AG04449 (cell line): ENCODE results near the gene FBXO17.
A peak's percentile ranks its signal among the peaks of the same experiment; 100 is the strongest.

ENCODE experiments used
- CTCF ChIA-PET: fragments of 350-600 bp; formaldehyde crosslinking; extraction: SDS; loops from one replicate; lab custom pipeline; 2021; ENCODE audit warnings: antibody characterized with exemption; lab: Yijun Ruan, JAX
- POLR2A ChIA-PET: fragments of 400-600, 350-600 bp; formaldehyde crosslinking; extraction: SDS; loops from one replicate; lab custom pipeline; 2020; ENCODE audit warnings: antibody characterized with exemption, inconsistent platforms; lab: Yijun Ruan, JAX
- DNase-seq: peaks from one replicate; pipeline ENCODE4 v3.0.0-alpha.2; 2010; ENCODE audit warnings: low read depth, low spot score
- H3K4me3 ChIP-seq: 2 replicates; pipeline ENCODE4 v1.5.1; 2011; ENCODE audit warnings: low read depth, mild to moderate bottlenecking, control low read depth, low read length
- TF ChIP-seq, protein P1 (sequence below): IDR thresholded peaks from one replicate; pipeline ENCODE4 v1.5.1; 2011; ENCODE audit warnings: mild to moderate bottlenecking, moderate library complexity, low read length, control low read depth, inconsistent platforms; ENCODE audit not compliant: insufficient read depth; ENCODE audit errors: missing control alignments

Gene FBXO17

DNA sequence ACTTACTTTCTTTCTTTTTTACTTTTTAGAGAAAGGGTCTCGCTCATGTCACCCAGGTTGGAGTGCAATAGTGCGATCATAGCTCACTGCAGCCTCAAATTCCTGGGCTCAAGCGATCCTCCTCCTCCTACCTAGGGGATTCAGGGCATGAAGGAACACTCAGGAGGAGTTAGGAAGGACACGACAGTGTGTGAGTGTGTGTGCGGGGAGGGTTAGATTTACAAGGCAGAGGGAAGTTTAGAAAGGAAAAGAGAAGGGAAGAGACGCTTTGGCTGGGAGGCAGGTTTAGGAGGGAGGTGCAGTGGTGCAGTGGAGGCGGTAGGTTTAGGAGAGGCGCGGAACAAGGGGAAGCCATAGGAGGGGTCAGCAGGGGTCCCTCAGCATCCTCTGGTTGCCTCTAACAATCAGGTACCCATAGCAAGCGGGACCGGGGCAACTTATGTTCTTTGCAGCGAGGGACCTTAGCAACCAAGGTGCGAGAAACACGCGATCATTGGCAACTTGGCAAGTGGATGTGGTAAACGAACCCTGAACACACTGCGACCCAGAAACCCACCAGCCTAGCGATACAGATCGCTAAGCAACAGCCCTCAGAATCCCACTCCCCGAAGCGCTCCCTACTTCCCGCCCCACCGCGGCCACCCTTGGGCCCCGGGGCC is 76.6 kb downstream of the FBXO17 start:
- POLR2A ChIA-PET, result no interaction called here
- TF ChIP-seq, protein P1, sequence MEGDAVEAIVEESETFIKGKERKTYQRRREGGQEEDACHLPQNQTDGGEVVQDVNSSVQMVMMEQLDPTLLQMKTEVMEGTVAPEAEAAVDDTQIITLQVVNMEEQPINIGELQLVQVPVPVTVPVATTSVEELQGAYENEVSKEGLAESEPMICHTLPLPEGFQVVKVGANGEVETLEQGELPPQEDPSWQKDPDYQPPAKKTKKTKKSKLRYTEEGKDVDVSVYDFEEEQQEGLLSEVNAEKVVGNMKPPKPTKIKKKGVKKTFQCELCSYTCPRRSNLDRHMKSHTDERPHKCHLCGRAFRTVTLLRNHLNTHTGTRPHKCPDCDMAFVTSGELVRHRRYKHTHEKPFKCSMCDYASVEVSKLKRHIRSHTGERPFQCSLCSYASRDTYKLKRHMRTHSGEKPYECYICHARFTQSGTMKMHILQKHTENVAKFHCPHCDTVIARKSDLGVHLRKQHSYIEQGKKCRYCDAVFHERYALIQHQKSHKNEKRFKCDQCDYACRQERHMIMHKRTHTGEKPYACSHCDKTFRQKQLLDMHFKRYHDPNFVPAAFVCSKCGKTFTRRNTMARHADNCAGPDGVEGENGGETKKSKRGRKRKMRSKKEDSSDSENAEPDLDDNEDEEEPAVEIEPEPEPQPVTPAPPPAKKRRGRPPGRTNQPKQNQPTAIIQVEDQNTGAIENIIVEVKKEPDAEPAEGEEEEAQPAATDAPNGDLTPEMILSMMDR, result no peak
- CTCF ChIA-PET, result interaction anchor here (3.6 kb wide), 1 partner anchor 12 kb away, joined by 20 read pairs; no protein-coding TSS in a partner anchor
- no peak for DNase-seq
- H3K4me3 ChIP-seq, result peak overlapping the region; percentile 91

- TF ChIP-seq, protein P1, result no peak
- no peak overlapping the region for H3K4me3 ChIP-seq
- no peak for DNase-seq
- ChIA-PET POLR2A (no interaction called here), CTCF (interaction anchor here (1.0 kb wide), 2 partner anchors 19 to 380 kb away, joined by 3 read pairs; no protein-coding TSS in a partner anchor)
Measured at GRCh38 chr19:38894968-38895367, 80.6 kb downstream of the FBXO17 start.

DNA sequence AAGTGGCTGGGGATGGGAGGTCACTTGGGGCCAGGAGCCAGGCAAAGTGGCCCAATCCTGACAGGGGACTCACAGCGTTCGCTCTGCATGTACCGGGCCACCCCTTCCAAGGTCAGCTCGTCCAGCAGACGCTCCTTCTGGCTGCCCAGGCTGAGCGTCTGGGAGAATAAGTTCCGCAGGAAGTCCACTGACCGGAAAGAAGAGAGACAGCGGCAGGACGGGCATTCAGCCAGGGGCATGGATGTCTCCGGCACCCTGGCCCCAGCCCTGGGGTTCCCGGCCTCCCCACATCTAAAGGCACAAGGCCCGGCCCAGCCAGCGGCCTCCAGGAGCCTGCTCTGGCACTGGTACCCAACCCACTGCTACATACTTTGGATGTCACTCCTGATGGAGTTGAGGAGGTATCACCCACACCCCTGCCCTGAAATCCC is 82.2 kb downstream of the FBXO17 start:
- DNase-seq, result no peak
- TF ChIP-seq, protein P1, result no peak
- POLR2A ChIA-PET, result no interaction called here
- CTCF ChIA-PET, result interaction anchor here (1.3 to 1.4 kb wide), 2 partner anchors 24 to 124 kb away, joined by 3 to 6 read pairs; no protein-coding TSS in a partner anchor
- no peak overlapping the region for H3K4me3 ChIP-seq

DNA sequence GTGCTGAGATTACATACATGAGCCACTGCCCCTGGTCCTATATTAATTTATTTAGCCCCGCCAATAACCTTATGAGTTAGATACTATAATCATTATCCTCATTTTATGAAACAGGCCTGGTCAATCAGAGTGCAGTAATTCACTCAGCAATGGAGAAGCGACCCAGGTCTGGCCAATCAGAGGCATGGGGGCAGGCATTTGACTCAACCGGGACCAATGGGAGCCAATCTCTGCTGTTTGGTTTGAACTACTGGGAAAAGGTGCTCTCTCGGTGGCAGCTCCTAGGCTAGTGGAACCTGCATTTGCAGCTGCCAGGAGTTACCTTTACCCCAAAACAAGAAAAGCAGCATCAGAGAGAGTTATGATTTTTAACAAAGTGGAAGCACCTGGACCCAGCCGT is 82.7 kb downstream of the FBXO17 start:
- no peak for DNase-seq
- TF ChIP-seq, protein P1, result no peak
- H3K4me3 ChIP-seq, result no peak overlapping the region
- ChIA-PET POLR2A (no interaction called here), CTCF (interaction anchor here (0.7 to 1.4 kb wide), 3 partner anchors 24 to 123 kb away, joined by 3 to 6 read pairs (median 3); no protein-coding TSS in a partner anchor)

- ChIA-PET POLR2A (no interaction called here), CTCF (interaction anchor here (1.1 to 1.3 kb wide), 3 partner anchors 16 to 23 kb away, joined by 3 to 6 read pairs (median 6); no protein-coding TSS in a partner anchor)
- TF ChIP-seq, protein P1, result no peak
- H3K4me3 ChIP-seq, result no peak overlapping the region
- DNase-seq, result no peak
Measured at GRCh38 chr19:38891771-38892170, 83.8 kb downstream of the FBXO17 start.
